H54 (cell line): Measurements from ENCODE around the gene KIAA1614.

Experiments
- DNase-seq: peaks from one replicate; pipeline ENCODE4 v3.0.0; 2011; ENCODE audit warnings: low spot score, mixed read lengths; ENCODE audit not compliant: insufficient read length
- FAIRE-seq: peaks from 3 replicates; lab custom pipeline; 2011; peaks lifted over from hg19 to GRCh38; lab: Jason Lieb, UNC
- POLR2A ChIP-seq: IDR thresholded peaks from 2 replicates; pipeline ENCODE4 v1.6.1; 2011; ENCODE audit warnings: low read depth, mild to moderate bottlenecking, low read length

KIAA1614 gene

DNA sequence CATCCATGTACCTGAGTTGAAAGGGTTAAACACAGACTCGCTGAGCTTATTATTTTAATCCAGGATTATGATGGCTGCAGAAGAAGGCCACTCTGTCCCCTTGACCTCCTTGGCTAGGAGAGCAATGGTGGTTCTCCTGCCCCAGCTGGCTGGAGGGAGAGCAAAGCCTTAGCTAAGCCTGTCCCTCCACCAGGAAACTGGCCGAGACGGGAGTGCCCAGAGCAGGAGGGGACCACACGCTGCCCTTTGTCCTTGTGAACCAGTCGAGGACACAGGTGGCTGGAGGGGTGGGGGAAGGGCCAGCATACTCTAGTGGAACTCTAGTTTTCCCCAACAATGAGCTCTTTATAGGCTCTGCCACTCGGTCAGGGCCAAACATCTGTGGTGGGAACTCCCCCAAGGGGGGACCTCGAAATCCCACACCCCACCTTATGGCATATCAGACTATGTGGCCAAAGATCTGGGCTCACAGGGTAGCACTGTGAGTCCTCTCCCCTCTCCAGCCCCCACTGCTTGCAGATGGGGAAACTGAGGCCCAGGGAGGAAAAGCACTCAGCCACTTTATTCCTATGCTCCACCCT lies 12.9 kb downstream of the KIAA1614 start:
- FAIRE-seq, result no peak
- no peak for DNase-seq
- TF ChIP-seq POLR2A, result no peak

DNA sequence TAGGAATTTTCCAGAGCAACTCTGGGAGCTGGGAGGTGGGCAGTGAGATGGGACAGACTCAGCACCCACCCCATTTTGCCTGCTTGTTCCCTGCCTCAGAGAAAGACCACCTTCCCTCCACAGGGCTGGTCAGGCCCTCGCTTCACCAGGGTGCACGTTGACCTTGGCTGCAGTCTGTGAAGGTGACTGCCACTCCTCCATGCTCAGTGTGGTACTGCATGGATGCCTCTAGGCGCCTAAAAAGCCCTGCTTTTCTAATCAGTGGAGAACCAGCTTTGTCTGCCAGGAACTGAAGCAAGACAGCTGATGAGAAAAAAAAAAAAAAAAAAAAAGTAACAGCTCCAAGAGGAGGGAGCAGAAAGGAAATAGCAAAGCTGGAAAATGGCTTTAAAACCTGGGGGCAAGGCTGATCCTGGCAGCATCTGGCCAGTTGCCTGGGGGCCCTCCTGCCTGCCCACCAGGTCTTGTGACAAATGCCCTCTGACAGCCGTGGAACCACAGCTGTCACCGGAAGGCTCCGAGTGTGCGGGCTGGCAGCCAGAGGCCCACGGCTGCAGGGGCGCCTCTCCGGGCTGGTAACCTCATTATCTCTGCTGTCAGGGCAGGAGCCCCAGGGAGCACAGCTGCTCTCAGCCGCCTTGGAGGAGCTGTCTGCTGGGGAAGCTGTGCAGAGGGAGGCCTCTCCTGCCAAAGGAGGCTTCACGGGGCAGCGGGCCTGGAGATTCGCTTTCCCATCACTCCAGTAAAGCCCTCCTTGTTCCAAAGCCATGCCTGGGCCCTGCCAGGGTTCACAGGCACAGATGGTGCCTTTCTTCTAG lies 13.7 kb downstream of the KIAA1614 start:
- DNase-seq (peak; percentile 47), FAIRE-seq (no peak)
- TF ChIP-seq POLR2A, result no peak

DNA sequence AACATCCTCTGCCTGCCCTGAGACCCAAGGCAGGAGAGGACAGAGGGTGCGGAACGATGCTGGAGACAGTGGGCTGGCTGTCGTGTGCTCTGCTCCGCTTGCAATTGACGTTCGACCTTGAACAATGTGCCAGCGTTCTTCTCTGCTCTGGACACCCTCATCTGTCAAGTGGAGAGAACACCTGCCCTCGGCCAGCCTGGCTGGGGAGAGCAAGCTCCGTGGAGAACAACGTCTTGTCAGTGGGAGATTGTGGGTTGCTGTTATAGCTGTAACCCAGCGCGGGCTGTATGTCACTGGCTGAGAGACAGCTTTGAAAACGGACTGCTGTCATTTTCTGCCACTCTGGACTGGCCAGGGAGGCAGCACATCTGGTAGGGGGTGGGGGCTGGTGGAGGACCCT lies 14.7 kb downstream of the KIAA1614 start:
- TF ChIP-seq POLR2A, result no peak
- DNase-seq (no peak), FAIRE-seq (no peak)

DNA sequence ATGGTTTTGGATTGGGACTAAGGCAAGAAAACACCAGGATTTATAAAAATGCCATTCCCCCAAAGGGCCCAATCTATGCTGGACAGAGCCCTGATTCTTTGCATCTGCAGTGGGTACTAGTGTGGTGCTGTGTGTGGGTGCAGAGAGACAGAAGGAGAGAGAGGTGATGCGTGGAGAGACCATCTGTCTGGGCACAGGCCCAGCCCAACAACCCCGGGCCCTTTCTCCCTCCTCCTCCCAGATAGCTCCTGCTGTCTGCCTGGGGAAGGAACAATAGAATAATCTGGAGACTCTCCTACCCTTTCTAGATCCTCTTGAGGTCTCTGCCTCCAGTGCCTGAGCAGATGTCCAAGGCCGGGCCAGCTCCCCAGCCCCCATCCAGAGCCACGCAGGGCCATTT lies 15.1 kb downstream of the KIAA1614 start:
- TF ChIP-seq POLR2A, result no peak
- no peak for DNase-seq
- no peak for FAIRE-seq

DNA sequence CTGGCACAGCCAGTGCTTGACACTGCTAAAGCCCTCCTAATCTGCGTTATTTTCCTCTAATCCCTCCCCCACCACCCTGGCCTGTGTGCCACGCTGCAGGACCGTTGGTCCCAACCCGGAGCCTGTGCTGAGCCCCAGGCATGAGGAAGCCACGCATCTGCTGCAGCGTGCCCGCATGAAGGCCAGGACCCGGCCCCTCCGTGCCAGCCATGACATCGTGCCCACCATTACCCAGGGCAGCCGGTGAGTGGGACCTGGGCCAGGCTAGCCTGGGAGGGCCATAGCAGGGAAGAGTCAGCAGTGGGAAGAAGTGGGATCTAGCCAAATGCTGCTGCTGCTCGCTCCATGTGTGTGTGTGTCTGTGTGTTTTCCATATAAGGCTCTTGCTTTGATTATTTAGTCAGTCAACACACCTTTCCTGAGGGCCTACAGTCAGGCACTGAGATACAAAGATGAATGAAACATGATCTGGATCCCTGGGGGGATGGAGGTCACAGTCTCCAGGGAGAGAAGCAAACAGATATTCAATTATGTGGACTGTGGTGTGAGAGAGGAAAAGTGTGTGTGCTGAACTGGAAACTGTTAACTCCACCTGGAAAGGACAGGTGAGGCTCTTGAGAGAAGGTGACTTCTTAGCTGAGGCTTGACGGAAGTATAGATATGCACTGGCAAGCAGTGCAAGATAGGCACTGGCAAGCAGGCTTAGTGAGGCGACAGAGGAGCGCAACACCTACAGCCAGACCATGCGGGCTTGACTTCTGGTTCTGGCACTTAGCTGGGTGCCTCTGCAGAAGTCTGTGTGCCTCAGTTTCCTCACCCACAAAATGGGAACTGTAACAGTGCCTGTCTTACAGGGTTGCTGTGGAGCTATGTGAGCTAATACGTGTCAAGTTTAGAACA lies 15.9 kb downstream of the KIAA1614 start:
- DNase-seq (no peak), FAIRE-seq (no peak)

DNA sequence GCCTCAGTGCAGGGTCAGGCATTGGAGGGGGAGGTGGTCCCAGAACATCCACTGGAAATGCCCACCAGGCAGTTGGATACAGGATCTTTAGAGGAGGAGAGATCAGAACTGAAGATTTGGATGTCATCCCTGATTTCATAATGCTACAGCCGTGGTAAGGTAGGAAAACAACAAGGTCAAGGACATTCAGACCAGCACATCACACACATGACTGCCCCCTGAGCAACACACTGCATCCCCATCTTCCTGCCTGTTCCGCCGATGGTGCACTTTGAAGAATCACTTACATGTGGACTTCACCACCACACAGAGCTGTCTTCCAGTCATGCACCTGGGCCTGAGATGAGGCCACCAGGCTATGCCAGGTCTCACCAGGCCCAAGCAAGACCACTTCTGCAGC lies 16.7 kb downstream of the KIAA1614 start:
- no peak for DNase-seq
- no peak for FAIRE-seq
- no peak for TF ChIP-seq POLR2A

More for the DNA sequence above, 15.9 kb downstream of the KIAA1614 start:
- TF ChIP-seq POLR2A, result no peak

DNA sequence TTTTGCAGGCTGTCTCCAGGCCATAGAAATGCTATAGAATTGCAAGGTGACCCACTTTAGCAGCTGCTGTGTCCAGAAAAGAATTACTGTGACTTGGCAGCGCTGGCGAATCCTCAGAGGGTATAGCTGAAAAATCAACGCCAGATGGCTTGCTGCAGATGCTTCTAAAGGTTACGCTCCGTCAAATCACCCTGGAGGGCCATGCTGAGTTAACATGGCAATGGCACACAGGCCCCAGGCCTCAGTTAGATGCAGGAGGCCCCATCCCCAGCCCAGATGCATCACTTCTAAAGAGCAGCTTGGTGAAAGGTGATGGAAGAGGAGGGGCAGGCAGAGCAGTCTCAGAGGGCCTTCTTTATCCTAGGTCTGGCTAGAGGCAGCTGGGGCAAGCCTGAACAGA lies 18.0 kb downstream of the KIAA1614 start:
- TF ChIP-seq POLR2A, result no peak
- no peak for DNase-seq
- no peak for FAIRE-seq

DNA sequence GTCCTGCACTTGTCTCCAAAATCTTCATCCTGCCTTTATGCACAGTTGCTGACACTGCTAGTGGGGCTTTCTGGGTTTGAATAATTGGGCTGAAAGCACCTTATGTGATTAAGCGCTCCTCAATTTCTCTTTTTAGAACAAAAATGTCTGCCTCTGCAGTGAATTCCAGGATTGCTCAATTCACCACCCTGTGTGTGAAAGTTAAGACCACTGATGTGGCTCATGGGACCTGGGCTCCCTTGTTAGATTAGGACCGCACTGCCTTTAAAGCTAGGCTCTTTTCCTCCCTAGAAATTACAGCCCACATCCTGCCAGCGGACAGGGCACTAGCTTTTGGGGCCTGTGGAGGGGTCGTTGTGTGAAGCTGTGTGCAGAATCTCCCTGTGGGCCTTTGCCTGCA lies 18.8 kb downstream of the KIAA1614 start:
- FAIRE-seq, result no peak
- no peak for DNase-seq
- TF ChIP-seq POLR2A, result no peak

DNA sequence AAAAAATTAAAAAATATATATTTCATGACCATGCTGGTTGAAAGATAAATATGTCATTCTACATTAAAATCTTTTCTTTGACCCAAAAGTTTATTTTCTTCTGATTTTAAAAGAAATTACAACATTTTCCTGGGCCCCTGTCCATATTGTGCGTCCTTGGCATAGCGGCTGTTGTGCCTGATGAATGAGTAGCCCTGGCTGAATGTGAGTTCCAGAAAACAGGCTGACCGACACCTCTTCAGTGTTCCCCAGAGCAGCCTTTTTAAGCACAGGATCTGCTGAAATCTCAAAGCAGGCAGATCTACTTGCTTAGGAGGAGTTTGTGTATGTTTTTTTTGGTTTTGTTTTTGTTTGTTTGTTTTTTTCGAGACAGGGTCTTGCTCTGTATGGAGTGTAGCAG lies 19.7 kb downstream of the KIAA1614 start:
- no peak for FAIRE-seq
- DNase-seq, result no peak
- TF ChIP-seq POLR2A, result no peak

DNA sequence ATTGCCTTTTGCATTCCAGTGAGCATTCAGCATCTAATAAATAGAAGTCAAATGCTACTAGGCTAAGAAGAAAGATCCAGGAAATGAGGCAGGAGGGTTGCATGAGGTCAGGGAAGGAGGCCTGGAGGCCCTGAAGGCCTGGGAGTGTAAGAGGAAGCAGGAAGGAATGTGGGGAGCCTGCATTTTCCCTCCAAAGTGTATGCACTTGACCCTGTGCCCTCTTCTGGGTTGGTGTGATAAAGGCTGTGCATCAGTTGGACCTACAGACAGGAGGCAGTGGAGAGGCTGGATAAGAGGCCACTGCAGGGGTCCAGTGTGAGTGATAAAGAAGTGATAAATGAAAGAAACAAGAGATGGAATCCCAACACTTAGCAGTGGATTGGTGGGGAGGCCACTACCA lies 20.4 kb downstream of the KIAA1614 start:
- TF ChIP-seq POLR2A, result no peak
- FAIRE-seq (no peak), DNase-seq (no peak)

DNA sequence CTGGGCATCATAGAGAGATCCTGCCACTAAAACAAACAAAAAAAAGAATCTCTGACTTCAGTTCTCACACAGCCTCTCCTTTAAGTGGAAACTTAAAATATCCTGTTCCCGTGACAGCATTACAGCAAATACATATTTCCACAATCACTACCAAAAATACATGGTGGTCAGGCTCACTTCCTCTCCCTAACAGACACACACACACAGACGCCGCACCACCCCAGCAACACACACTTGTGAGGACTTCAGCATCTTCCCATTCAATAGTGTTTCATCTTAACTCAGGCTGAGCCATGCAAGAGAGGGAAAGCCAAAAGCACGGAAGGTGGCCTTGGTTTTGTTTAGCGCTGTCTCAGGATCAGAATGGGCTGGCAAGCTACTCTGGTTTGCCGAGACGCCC lies 21.9 kb downstream of the KIAA1614 start:
- no peak for DNase-seq
- no peak for TF ChIP-seq POLR2A
- no peak for FAIRE-seq

DNA sequence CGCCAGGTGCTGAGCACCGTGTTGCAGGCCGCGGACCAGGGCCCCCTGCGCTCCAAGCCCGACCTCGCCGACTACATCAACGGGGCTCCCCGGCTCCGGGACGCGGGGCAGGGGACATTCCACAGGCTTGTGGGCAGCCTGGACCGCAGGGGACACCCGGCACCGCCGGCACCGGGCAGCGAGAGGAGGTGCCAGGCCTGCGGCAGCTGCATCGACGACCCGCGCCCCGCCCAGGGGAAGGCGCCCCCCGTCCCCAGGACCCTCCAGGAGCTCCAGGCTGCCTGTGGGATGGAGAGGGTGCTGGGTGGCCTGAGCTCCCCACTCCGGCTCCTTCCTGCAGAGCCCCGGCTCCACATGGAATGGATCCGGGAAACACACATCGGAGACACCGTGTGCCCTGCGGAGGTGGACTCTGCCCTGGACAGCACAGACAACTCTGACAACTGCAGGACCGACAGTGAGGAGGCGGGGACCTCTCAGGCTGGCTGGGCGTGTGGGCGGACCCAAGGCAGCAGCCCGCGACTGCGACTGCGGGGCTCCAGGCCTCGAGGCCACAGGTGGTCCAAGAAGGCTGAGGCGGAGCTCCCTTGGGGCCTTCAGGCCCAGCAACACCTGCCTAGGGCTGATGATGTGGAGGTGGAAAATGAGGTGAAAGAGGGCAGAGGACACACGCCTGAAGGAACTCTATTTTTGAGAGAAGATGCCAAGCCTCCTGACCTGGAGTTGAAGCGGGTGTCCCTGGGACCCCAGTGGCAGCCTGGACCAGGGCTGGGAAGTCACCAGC lies 22.8 kb downstream of the KIAA1614 start:
- no peak for TF ChIP-seq POLR2A
- no peak for FAIRE-seq
- no peak for DNase-seq
